Renal pelvis (tissue), 12 donors: Measurements from ENCODE around the gene NUMBL. TPM values are rescaled to one million over a fixed set of nuclear protein-coding genes. Genes with fewer than 3 reads are reported as not detected.
A peak's percentile ranks its signal among the peaks of the same experiment; 100 is the strongest.
"Not testable (repeated sequence)": the region's sequence is repeated elsewhere in the genome, so short reads cannot be mapped to it uniquely, and the experiment has no call there.

Source experiments
- DNase-seq: peaks from one replicate; pipeline ENCODE4 v3.0.0-alpha.2; 2013
- long read RNA-seq, 16 experiments: transcript quantifications; one replicate each; lab custom pipeline, GENCODE V29; 2026
- polyA plus RNA-seq, 3 donors: library from polyadenylated mRNA; unstranded; fragments of 120-200 nt; gene quantifications; one replicate each; pipeline ENCODE4 v1.2.1, GENCODE V29; 2013; ENCODE audit not compliant: insufficient read length in 3 of 3

Gene NUMBL
- polyA plus RNA-seq: 10 to 100 TPM; 15.0 to 16.5 (median 16.4) TPM
- long read RNA-seq, donor 1, partial matches to known transcripts: 0 of 3 reads
- long read RNA-seq, donor 1, other reads (novel, unspliced or antisense): 0 of 3 reads
- long read RNA-seq, donor 2, partial matches to known transcripts: 0 of 3 reads
- long read RNA-seq, donor 2, other reads (novel, unspliced or antisense): 0 of 3 reads
- long read RNA-seq, donor 3, partial matches to known transcripts: 0 of 1 reads
- long read RNA-seq, donor 3, other reads (novel, unspliced or antisense): 0 of 1 reads
- long read RNA-seq, donor 4: 0 reads
- long read RNA-seq, donor 5, partial matches to known transcripts: 0 of 4 reads
- long read RNA-seq, donor 5, other reads (novel, unspliced or antisense): 0 of 4 reads
- long read RNA-seq, donor 6: 0 reads
- long read RNA-seq, donor 7, transcript NUMBL-201 (10 exons, 3,561 nt): major isoform, 6 of 6 reads
- long read RNA-seq, donor 7, partial matches to known transcripts: 0 of 6 reads
- long read RNA-seq, donor 7, other reads (novel, unspliced or antisense): 0 of 6 reads
- long read RNA-seq, donor 8, partial matches to known transcripts: 5 of 8 reads
- long read RNA-seq, donor 8, other reads (novel, unspliced or antisense): 0 of 8 reads
- long read RNA-seq, donor 9, partial matches to known transcripts: 0 of 3 reads
- long read RNA-seq, donor 9, other reads (novel, unspliced or antisense): 0 of 3 reads
- long read RNA-seq, donor 10, partial matches to known transcripts: 0 of 4 reads
- long read RNA-seq, donor 10, other reads (novel, unspliced or antisense): 0 of 4 reads
- long read RNA-seq, donor 11, partial matches to known transcripts: 5 of 6 reads
- long read RNA-seq, donor 11, other reads (novel, unspliced or antisense): 0 of 6 reads
- long read RNA-seq, donor 12, partial matches to known transcripts: 0 of 2 reads
- long read RNA-seq, donor 12, other reads (novel, unspliced or antisense): 0 of 2 reads
- long read RNA-seq, donor 13: 0 reads
- long read RNA-seq, donor 14: 0 reads
- long read RNA-seq, donor 15, partial matches to known transcripts: 0 of 4 reads
- long read RNA-seq, donor 15, other reads (novel, unspliced or antisense): 0 of 4 reads
- long read RNA-seq, donor 16: 0 reads

DNA sequence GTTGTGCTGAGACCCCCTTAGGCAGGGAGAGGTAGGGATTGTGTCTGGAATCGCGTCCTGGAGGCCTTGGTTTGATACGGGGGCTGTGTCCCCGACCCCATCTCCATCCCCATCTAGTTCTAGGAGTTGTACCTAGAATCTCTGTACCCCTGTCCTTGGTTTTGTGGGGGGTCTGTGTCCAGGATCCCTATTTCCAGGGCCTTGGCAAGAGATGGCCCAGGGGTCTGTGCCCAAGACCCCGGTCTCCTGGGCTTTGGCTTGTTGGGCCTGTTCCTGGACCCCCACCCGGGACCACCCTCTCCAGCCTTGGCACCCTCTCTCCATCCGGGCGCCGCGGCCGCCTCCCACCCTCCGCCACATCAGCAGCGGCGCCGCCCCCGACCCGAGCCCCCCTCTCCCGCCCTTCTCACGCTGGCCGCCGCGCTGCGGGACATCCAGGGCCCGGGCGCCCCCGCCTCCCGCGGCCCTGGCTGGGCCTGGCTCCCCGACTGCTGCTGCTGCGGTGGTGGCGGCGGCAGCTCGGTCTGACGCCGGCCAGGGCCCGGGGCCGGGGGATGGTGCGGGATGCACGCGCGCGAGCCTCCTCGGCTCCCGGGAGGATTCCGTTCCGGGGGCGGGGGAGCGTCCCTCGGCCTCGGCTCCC, at the start of gene NUMBL:
Gene NUMBL, minus strand, starts transcription at position 602 of the 643 bp plus-strand sequence. Its CDS starts 168 bp downstream, at position 434.
- no peak for DNase-seq

DNA sequence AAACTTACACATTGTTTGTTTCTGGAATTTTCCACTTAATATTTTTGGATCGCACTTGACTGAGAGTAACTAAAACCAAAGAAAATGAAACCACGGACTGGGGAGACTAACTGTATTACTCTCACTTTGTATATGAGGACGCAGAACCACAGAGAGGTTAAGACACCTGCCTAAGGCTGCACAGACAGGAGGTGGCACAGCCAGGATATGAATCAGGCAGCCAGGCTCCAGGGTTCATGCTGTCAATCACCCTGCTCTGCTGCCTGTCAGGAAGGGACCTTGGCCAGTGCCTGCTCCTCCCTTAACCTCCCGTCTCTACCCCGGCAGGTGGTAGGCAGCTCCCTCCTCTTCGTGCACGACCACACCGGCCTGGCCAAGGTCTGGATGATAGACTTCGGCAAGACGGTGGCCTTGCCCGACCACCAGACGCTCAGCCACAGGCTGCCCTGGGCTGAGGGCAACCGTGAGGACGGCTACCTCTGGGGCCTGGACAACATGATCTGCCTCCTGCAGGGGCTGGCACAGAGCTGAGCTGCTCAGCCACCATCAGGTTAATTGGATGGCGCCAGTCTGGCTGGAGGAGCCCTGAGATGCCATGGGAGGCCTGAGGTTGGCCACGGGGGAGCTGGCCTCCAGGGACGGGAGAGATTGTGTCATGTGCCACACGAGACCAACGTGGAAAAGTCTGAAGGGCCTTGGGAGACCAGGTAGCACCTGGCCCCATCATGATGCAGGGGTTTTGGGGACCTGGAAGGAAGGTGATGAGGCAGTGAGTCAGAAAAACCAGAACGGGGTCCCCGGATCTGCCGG, 48.8 kb upstream of the NUMBL start:
- DNase-seq: no peak

DNA sequence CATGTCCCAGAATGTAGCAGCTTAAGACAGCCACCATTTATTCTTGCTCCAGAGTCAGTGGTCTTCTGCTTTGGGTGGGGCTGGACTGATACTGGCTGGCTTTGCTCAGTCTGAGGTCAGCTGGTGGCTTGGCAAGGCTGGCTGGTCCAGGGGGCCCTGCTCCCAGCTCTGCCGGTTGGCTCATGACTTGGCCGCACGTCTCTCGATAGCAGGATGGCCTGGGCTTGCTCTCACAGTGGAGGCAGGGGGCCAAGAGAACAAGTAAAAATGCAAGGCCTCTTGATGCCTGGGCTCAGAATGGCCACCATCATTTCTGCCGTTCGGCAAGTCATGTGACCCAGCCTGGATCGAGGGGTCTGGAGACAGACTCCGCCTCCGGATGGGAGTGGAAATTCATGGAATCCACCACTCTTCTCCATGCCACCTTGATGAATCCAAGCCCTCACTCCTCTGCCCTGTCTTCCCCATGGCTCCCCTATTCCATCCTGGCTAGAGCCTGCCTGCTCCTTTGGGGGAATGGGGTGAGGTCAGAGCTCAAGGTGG, 46.7 kb upstream of the NUMBL start:
- no peak for DNase-seq

- DNase-seq: no peak
Measured at GRCh38 chr19:40736661-40737060, 46.2 kb upstream of the NUMBL start.

DNA sequence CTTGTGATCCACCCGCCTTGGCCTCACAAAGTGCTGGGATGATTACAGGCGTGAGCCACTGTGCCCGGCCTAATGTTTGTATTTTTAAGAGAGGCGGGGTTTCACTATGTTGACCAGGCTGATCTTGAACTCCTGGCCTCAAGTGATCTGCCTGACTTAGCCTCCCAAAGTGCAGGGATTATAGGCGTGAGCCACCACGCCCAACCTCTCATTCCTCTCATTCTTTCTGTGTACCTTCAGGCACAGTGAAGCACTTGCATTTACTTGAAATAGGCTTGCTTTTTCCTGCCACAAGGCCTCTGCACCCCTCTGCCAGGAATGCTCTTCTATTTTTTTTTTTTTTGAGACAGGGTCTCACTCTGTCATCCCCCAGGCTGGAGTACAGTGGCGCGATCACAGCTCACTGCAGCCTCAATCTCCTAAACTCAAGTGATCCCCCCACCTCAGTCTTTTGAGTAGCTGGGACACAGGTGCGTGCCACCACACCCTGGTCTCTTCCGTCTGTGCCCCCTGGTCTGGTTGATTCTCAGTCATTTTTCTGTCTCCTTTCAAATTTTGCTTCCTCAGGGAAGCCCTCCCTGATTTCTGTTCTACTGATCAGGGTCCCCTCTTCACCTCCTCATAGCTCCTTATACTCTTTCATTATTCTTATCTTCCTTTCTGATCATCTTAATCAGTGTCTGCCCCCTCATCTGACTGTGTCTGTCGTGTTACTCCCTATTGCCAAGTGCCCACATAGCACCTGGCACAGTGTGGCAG, 44.7 kb upstream of the NUMBL start:
- no peak for DNase-seq

GRCh38 chr19:40733149-40733548, 42.7 kb upstream of the NUMBL start:
- no peak for DNase-seq

GRCh38 chr19:40732304-40732703, 41.9 kb upstream of the NUMBL start:
- DNase-seq: not testable (repeated sequence)

DNA sequence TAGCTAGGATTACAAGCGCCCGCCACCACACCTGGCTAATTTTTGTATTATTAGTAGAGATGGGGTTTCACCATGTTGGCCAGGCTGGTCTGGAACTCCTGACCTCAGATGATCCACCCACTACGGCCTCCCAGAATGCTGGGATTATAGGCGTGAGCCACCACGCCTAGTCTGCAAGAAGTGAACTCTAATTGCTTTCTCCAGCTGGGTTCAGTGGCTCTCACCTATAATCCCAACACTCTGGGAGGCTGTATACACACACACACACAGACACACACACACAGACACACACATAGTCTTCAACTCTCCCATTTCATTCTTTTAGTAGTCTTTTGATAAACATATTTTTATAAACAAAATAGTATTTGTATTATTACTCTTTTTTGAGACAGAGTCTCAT, 39.6 kb upstream of the NUMBL start:
- not testable (repeated sequence) for DNase-seq

- DNase-seq: no peak
Measured at GRCh38 chr19:40726279-40726678, 35.8 kb upstream of the NUMBL start.

- DNase-seq: no peak
Measured at GRCh38 chr19:40724855-40725254, 34.4 kb upstream of the NUMBL start.

- DNase-seq: no peak
Measured at GRCh38 chr19:40724315-40724714, 33.9 kb upstream of the NUMBL start.

GRCh38 chr19:40723661-40724254, 33.3 kb upstream of the NUMBL start:
- DNase-seq: no peak

DNA sequence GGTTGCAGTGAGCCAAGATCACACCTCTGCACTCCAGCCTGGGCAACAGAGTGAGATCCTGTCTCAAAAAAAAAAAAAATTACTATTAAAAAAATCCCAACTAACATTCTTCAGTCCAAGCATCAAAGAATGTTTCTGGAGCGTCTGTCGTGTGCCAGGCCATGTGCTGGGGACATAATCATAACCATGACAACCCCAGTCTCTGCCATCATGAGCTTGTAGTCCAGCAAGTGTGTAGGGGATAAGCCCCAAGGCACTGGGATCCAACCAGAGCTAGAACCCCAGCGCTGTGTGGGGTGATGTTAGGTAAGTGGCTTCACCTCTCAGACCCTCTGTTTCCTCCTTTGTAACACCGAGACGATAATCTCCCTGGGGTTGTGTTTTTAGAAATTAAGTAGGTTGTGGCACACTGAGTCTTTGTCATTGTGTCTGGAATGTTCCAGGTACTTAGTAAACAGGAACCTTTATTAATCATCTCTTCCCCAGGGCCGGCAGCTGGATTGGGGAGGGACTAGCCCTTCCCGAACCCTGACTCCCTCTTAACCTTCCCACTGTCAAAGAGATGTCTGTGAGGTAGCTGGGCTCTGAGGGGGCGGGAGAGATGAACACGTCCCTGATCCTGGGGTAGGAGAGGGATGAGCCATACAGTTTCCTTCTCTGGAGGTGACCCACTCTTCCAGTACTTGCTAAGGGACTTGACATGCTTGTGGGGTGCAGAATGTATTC, 31.6 kb upstream of the NUMBL start:
- no peak for DNase-seq

- no peak for DNase-seq
Measured at GRCh38 chr19:40721140-40721486, 30.7 kb upstream of the NUMBL start.

DNA sequence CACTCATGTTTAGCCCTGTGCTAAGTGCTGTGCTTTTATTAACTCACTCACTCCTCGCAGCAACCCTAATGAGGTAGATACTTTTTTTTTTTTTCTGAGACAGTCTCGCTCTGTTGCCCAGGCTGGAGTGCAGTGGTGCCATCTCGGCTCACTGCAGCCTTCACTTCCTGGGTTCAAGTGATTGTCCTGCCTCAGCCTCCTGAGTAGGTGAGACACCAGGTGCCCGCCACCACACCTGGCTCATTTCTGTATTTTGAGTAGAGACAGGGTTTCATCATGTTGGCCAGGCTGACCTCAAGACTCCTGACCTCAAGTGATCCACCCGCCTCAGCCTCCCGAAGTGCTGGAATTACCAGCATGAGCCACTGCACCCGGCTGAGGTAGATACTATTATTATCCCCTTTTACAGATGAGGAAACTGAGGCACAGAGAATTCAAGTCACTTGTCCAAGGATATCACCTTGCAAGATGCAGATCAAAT, 29.0 kb upstream of the NUMBL start:
- no peak for DNase-seq

DNA sequence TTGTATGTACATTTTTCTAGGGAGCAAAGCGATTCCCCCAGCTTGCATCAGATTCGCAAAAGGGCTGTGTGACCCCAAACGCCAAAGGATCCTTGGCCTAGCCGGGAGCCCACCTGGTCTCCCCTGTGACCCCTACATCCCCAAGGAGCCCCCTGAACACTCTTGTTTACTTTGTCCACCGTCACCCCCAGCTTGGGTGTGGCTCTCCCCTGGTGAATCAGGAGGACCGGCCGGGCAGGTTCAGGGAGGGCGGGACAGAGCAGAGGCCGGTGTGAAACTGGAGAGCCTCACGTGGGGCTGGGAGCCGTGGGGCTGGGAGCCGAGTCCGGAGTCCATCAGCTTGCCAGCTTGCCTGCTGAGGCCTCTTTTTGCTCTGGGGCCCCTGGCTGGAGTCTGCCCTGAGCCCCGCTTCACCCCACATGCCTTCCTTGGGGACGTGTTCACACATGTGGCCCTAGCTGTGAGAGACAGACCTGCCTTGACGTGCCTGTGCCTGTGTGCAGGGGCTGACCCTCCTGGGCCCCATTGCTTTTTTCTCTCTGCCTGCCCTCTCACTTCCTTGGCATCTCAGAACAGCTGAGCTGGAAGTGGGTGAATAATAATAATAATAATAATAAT, 28.4 kb upstream of the NUMBL start:
- peak; percentile 37 for DNase-seq

GRCh38 chr19:40717880-40718773, 27.7 kb upstream of the NUMBL start:
- DNase-seq: no peak
